ENCODE results near the gene TGIF2LY. TPM values are rescaled to one million over a fixed set of nuclear protein-coding genes. Genes with fewer than 3 reads are reported as not detected.
"Not testable (repeated sequence)": the region's sequence is repeated elsewhere in the genome, so short reads cannot be mapped to it uniquely, and the experiment has no call there.

TGIF2LY gene
- not detected in 2 replicates for total RNA-seq (2012; rRNA removed)

DNA sequence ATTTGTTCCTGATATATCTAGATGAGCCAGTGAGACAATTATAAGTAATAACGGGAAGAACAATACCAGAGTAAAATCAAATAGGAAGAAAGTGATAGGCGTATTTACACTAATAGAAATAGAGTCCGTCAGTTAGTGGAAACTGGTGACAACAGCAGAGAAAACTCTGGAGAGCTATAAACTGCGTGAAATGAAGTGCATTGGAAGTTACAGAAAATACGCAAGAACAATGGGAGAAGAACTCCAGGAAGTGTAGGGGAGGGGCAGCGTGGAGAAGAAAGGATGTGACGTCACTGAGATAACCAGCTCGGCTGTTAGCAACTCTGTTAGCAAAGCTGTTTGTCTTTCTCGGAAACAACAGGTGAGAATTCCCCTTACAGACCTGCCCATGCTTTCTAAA, at the start of gene TGIF2LY:
TSS of gene TGIF2LY (plus strand) at position 301 of the 400 bp plus-strand sequence. CDS start 178 bp downstream, outside the sequence.
- not testable (repeated sequence) for H3K27me3 ChIP-seq (ENCODE audit: control insufficient read depth, insufficient read depth, low read length); H3K4me3 ChIP-seq (ENCODE audit: low read length); H3K4me1 ChIP-seq (ENCODE audit: control insufficient read depth, insufficient read depth, low read length); H3K4me2 ChIP-seq (ENCODE audit: low read length); H3K36me3 ChIP-seq (ENCODE audit: insufficient read depth, low read length); H3K9me3 ChIP-seq (replicated peaks; ENCODE audit: low read length); H3K9ac ChIP-seq (ENCODE audit: low read depth, low read length)

Small RNA genes within 50 kb of the gene (small RNA-seq; reads per million reads assigned to genes)
- gene PRRC2CP1, result not detected
